COLO829 (cell line): ENCODE measurements around the gene ARVCF.
A peak's percentile ranks its signal among the peaks of the same experiment; 100 is the strongest.

Source experiments
- DNase-seq: peaks from one replicate; pipeline ENCODE4 v3.0.0; 2012; ENCODE audit warnings: low spot score

The ARVCF gene

DNA sequence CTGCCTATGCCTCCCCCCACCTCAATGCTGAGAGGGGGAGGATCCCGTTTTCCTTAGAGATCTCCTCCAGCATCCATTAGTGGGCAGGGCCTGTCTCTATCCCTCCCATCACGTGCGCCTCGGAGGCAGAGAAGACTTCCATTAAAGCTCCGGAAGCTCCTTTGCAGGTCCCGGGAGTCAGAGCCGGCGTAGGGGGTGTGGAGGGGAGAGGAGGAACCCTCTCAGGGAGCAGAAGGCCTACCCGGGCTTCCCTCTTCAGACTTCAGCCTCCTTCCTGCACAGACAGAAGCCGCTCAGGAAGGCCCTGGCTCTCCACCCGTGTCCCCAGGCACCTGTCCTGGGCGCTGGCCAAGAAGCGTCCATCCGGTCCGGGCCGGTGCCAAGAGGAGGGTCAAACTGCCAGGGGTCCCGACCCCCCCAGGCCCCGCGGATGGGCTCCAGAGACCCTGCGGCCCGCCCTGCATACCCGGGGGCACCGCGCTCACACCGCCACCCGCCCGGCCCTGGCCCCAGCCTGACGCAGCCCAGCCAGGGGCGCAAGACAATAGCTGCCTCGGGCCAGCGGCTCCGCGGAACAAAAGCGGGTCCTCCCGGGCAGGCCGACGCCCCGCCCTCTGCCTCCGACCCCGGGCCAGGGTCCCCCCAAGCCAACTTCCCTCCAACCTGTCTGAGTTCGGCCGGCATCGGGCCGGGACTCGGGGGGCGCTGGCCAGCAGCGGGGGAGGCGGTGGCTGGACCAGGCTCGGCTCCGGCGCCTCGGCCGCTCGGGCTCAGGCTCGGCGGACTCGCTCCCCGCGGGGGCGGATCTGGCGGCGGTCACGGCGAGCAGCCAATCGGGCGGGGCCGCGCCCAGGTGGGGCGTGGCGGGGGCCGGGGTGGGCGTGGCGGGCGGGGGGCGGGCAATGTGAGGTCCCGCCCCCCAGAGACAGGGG lies 29.9 kb downstream of the ARVCF start:
- peak; percentile 90 for DNase-seq

DNA sequence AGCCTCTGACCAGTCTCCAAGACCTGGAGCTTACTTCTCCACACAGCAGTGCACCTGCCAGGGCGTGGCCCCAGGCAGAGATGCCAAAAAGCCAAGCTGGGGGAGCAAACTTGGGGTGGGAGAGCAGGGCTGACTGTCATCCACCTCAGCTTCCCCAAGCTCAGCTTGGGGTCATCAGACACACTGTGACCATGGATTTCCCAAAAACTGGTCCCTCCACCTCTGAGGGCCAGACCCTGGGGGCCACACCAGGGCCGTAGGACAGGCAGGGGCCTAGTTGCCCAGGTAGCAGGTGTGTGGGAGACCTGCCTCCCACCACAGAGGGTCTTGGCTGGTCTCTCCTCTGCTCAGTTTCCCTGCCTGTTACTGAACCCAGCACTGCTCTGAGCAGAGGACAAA lies 30.6 kb downstream of the ARVCF start:
- no peak for DNase-seq

DNA sequence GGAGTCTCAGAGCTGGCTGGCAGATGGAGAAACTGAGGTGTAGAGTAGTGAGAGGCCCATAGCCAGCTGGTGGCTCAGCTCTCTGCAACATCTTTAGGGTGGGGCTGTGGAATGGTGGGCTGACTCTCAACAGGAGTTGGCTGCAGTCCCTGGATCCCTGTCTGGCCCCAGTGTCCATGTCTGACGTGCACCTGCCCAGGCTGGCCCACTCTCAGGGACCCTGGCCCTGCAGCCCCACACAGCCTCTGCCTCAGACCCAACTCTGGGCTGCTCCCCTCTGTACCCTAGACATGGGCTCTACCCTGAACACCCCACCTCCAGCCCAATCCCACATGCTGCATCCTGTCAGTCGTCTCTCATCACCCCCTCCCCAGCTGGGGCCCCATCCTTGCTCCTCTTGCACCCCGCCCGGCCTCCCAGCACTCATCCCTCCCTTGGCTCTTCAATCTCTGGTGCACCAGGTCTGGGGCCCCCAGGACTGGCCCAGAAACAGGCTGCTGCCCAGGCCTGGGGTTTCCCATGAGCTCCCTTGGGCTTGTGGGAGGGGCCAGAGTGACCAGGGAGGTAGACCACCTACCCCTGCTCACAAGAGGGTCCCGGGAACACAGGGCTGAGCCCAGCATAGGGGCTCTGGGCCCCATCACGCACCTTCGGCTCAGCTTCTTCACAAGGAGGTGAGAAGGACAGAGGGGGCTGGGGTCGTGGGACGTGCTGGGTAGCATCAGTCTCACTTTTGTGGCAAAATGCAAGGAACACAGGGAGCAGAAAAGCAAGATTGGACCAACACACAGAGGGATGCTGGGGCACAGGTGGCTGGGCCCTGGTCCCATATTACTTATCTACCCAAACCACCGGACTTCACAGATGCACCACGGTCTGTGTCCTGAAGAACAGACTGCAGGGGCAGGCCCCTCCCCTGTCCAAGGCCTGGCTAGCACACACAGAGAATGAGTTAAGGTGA lies 31.5 kb downstream of the ARVCF start:
- no peak for DNase-seq

DNA sequence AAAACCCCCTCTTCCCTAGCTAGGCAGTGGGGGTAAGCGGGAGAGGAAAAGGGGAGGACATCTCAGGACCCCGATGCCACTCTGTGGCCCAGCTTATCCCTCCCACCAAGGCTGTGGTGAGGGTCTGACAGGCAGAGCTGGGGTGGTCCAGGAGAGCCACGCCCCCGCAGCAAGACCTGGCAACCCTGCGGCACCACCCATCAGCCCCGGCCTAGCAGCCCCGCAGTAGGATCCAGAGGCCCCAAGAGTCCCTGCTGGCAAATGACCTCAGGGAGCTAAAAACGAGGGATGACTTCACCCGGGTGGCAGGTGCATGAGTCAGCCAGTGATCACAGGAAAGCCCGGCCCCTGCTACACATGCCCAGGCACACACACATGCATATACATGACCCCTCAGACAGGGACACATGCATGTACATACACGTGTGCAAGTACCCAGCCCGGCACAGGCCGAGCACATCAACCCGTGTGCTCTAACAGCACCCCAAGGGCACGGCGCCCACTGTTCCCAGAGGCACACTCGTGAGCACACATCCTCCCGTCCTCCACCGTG lies 32.3 kb downstream of the ARVCF start:
- DNase-seq = no peak

DNA sequence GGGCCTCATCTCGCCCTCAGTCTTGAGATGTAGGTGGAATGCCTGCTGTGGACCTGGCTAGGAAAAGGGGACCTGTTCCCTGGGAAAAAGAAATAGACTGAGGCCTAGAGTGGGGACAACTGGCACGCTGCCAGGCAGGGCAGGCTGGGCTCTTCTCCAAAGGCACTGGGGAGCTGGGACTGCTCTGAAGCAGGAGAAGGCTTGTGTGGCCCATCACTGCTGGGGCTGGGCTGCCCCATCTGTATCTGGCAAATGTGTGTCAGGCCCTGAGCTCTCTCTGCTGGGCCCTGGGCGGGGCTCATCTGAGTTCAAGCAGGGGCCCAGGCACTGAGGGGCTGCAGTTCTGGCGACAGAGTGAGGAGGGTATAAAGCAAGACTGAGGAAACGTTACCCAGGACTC lies 32.9 kb downstream of the ARVCF start:
- no peak for DNase-seq

DNA sequence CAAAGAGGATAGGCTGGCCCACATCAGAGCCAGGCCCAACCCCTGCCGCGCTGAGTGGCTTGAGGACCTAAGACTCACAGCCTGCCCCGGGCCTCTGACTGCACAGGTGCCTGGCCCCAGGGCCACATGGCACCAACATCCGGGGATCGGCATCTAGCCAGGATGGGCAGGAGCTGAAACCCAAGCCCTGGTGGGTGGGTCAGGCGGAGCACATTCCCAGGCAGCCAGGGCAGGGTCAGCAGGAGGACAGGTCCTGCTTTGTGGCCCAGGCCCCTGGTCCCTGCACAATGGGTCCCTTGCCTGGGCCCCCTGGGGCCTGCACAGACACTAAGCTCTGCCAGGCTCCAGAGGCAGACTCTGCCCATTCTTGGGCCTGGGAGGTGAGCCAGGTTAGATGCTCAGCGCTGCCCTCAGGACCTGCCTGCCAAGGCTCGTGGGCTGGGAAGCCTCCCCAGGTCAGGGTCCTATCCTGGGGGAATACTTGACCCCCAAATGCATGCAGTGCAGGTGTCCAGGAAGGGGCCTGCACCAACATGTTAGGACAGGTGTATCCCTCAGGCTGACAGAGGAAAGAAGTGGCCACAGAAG lies 33.5 kb downstream of the ARVCF start:
- no peak for DNase-seq

DNA sequence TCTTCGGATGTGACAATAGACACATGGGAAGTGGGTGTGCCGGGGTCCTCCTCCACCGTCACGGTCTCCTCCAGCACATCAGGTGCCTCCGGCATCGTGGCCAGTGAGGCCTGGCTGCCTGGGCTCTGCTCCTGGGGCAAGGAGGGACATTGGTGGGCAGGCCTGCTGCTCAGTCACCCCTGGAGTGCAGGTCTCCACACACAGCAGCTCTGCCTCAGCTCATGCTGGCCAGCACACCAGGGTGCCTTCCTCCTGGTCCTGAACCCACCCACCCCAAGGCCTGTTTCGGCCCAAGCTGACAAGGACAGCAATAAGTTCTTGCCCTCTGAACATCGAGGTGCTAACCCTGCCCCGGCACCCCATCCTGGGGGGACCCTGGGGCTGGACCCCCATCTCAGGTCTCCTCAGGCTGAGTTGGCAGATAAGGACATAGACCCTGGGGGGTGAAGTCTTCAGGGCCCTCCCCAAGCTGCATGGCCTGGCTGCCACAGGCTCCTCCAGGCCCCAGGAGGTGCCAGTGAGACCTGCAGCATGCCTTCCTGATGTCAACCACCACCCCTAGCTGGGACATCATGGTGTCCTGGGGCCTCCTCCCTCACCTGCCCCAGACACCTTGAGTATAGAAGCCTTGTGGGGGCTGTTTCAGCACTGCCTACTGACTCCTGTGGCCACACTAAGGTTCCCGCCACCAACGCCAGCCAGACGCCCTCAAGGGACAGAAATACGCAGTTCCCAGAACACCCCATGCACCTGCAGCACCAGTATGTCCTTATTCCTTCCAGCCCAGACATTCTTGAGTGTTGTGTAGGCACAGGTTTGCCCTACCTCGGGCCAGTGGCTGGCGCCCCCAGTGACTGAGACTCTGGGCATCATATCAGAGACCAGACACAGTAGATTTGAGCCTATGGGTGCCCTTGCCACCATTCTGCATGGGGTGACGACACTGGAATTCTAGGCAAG lies 34.4 kb downstream of the ARVCF start:
- no peak for DNase-seq

DNA sequence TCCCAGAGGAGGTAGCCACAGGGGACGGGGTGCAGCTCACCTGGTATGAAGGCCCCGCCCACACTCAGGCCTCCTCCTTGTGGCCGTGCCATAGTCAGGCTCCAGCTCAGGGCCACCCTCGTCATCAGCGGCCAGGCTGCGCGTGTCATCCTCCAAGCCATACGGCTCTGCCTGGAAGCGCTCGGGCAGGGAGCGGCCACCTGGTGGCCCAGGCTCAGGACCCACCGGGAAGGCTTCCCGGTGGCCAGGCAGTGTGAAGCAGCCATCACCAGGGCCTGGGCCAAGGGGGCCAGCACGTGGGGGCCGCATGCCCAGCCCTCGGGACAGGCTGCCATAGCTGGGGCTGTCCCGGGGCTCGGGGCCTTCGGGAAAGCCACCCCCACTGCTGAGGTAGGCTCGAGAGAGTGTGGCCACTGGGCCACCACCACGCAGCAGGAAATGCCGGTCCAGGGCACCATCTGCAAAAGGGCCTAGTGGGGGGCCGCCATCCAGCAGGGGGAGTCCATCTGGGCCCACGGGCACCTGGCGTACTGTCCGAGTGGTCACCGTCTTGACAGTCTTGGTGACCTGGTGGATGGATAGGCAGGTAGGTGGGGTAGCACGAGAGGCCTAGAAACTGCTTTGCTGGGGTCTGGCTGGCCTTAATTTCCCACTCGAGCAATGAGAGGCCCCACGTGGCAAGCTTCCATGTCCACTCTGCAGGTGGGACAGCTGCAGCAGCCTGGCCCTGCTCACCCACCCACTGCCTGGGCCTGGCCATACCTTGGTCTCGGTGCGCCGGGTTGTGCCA lies 35.3 kb downstream of the ARVCF start:
- DNase-seq = no peak

DNA sequence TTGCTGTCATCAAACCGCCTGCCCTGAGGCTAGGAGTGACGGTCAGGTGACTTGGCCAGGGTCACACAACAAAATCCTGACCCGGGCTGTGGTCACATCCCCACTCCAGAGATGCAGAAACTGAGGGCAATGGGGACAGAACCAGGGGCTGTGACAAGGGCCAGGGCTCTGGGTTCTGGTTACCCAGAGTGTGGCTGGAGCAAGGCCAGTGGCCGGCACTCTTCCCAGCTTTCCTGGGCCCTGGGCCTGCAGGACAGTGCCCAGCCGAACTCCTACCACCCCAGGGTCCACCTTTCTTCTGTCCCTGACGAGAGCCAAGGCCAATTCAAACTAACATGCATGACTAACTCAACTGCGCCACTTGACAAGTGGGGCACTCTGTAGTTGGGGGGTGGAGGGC lies 35.9 kb downstream of the ARVCF start:
- DNase-seq = no peak

DNA sequence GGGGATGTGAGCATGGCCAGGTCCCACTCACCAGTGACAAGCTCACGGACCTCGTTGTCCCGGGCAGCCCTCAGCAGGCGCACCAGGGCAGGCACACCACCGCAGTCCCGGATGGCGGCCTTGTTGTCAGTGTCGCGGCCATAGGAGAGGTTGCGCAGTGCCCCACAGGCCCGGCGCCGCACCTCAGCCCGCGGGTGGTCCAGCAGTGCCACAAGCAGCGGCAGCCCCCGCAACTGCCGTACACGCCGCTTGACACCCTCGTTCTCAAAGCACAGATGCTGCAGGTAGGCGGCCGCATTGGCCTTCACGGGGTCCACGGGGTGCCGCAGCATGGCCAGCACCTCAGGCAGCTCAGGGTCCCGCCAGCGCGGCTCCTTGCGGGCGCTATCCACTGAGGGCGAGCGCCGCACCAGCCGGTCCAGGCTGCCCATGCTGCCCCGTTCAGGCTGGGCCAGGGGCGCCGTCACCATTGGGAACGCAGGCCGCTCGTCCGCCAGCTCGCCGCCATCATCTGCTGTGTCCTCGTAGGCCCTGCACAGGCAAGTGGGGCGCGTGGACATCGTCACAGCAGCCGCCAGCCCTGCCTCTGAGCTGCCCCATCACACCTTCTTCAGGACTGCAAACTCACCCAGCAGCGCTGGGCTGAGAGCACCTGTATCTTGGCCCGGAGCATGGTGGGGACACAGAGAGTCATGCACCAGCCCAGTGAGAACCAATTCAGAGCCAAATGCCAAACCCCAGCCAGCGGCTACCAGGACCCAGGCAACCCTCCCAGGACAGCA lies 36.7 kb downstream of the ARVCF start:
- DNase-seq = no peak

DNA sequence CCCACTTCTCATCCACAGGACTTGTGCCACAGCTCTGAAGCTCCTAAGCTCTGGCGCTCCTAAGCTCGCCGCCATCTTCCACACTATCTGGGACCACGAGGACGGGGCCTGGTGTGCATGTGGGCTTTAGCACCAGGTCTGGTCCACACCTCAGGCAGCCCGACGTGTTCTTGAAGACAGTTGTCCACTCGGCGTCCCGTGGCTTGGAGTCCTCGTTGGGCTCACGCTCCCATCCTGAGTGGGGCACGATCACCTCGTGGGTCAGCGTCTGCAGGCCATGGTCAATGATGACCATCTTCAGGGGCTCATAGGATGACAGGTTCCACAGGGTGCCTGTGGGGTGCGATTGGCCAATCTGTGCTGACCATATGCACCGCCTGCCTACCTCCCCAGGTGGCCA lies 37.9 kb downstream of the ARVCF start:
- DNase-seq = no peak

DNA sequence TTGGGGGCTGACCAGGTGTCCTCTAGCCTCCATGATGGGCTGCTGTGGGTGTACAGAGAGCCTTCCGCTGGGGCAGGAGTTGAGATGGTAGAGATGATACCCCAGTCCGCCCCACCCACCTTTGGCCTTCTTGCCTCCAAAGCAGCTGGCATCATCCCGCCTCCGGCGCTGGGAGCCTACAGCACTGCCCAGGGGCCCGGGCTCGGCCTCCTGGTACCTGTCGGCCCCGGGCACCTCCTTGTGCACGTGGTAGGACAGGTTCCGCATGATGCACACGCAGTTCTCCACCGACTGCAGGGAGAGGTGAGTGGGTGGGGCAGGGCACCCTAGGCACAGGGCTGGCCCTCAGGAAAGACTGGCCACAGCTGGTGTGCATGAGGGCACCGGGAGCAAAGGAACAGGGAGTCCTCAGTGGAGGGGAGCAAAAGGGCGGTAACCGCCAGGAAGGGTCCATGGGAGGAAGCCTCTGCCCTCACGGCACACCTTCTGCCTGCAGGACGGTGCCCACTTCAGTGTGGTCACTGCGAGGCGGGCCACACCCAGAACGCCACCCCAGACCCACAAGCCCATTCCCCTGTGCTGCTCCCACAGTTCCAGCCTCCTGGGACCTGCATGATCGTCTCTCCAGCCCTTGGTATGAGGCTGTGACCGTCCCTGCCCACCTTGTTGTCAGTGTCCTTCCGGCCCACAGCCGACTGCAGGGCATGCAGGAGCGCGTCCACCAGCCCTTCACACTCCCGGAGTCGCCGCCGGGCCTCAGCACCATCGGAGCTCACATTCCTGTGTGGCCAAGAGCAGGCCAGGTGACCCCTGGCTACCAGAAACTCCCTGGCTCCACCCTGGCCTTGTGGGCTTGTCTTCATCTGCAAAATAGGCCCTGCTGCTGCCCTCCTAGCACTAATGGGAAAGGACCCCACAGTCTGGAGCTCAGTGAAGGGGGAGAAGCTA lies 39.1 kb downstream of the ARVCF start:
- no peak for DNase-seq

DNA sequence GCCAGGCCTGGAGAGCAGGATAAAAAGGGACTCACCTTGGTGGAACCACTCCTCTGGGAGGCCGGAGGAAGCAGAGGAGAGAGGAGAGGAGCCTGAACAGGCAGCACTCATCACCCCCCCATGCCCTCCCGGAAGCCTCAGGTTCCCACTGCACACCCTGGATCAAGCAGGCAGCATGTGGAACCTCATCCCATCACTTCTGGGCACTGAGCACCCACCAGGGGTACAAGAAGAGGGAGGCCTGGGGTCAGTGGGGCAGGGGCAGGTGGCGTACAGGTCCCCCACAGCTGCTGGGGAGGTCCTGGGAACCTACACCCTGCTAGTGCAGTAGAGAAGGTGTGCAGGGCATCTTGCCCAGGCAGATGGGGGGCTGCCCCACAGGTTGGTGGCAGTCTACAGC lies 40.0 kb downstream of the ARVCF start:
- no peak for DNase-seq

DNA sequence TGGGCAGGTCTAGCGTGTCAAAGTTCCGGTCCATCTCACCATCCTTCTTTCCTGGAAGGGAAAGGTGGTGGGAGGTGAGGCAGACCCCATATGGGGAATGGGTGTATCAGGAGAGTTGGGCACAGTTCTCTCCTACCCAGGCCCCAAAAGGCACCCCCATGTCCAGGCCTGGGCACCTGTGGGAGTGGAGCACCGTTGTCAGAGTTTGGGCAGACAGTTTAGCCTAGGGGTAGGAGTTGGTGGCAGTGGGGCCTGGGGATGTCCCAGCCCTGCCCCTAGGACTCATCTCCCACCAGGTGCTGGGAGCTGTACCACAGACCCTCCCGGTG lies 41.0 kb downstream of the ARVCF start:
- no peak for DNase-seq

DNA sequence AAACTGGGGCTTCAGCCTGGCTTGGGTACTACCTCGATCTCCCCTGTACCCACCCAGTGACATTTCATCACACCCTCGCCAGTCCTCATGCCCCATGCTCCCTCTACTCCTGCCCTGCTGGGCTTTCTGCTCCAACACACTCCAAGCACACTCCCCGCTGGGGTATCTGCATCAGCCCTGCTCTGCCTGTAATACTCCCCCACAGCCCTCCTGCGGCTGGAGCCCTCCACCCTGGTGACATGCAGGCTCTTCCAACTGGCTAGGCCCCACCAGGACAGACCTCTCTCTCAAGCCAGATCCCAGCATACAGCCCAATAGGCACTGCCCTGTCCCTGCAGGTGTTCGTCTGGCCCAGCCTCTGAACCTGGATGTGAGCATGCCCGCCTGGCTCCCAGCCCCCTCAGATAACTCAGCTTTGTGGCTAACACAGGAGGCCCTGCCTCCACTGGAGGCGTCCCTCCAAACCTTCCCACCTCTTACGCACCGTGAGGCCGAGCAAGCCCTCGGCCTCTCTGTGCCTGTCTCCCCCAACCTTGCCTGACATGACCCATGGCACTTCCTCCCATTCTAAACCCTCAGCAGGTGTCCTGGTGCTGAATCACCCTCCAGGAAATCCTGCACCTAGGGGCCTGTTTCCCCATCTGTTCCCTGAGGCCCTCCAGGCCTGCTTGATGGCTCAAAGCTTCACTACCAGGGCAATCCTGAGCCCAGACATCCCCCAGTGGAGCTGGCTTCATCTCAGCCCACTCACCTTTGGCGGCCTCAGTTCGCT lies 41.5 kb downstream of the ARVCF start:
- DNase-seq = no peak

DNA sequence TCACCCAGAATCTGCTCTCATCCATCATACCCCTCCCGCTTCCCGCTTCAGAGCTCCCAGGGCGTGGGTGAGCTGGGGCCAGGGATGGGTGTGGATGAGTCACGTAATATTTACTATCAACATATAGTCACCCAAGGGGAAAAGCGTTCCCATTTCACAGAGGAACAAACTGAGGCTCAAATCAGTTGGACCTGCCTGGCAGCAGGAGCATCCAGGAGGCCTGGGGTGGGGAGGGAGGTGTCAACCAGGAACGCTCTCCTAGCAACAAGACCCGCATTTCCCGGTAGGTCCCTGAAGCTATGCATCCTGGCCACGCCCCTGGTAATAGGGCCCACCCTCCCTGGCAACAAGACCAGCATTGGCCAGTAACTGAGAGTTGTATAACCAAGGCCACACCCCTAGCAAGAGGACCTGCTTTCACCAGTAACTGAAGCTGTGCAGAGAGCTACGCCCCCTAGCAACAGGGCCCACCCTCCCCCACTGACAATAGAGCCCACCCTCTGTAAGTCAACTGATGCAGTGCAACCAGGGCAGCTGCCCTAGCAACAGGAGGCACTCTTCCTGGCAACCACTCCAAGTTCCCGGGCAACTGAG lies 42.3 kb downstream of the ARVCF start:
- DNase-seq = peak; percentile 77

DNA sequence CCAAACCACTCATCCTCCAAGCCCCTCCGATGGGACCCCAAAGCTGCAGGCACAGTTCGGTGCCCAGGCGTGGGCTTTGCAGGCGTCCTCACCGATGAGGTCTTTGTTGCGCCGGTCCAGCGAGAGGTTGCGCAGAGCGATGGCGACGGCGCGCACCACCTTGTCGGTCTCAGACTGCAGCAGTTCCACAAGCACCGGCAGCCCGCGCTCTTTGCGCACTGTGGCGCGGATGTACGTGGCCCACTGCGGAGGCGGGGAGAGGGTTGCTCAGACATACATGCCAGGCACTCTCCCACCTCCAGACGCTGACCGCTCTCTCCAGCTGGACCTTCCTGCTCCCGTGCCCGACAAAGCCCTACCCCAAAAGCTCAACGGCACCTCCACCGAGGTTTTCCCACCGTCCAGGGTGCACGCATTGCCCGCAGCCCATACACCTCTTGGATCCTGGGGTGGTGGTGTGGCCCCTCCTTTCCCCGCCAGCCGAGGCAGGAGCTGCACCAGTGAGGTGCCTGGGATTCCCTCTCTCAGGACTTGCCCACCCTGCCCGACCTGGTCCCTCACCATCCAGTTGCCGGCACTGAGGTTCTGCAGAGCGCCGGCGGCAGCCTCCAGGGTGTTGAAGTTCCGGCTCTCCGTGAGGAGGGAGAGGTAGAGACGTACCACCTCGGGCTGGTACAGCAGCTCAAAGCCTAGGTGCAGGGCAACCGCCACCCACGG lies 42.9 kb downstream of the ARVCF start:
- DNase-seq = no peak
